ENCODE results near the gene NT5C.

DNA sequence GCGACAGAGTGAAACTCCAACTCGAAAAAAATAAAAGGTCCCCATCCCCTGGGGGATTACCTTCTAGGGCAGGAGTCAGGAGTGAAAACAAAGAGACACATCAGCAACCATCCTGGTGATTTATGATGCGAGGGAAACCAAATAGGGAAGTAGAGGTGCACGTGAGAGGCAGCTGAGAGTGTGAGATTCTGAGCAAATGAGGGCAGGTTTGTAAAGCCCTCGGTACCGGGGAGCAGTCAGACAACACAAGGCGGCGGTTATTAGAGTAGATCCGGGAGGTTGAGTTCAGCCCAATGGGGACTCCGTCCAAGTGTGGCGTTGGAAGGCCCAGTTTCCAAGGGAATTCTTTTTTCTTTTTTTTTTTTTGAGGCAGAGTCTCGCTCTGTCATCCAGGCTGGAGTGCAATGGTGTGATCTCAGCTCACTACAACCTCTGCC, 29.1 kb downstream of the NT5C start:
- TF ChIP-seq, protein P1, sequence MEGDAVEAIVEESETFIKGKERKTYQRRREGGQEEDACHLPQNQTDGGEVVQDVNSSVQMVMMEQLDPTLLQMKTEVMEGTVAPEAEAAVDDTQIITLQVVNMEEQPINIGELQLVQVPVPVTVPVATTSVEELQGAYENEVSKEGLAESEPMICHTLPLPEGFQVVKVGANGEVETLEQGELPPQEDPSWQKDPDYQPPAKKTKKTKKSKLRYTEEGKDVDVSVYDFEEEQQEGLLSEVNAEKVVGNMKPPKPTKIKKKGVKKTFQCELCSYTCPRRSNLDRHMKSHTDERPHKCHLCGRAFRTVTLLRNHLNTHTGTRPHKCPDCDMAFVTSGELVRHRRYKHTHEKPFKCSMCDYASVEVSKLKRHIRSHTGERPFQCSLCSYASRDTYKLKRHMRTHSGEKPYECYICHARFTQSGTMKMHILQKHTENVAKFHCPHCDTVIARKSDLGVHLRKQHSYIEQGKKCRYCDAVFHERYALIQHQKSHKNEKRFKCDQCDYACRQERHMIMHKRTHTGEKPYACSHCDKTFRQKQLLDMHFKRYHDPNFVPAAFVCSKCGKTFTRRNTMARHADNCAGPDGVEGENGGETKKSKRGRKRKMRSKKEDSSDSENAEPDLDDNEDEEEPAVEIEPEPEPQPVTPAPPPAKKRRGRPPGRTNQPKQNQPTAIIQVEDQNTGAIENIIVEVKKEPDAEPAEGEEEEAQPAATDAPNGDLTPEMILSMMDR (IDR thresholded peaks at IDR 0.05 in 4 of 5, conservative IDR thresholded peaks at IDR 0.05 in 1 of 5), result no peak
- no peak for TF ChIP-seq POLR2A (IDR thresholded peaks at IDR 0.05)

All from gastrocnemius medialis (tissue), 4 donors.